ENCODE results near the gene LARP6.

GRCh38 chr15:70856884-70857561, 3.1 kb upstream of the LARP6 start:
- TF ChIP-seq CTCF (IDR thresholded peaks at IDR 0.05) = no peak
- TF ChIP-seq REST (IDR thresholded peaks at IDR 0.05) = no peak
- no peak for TF ChIP-seq MAX (IDR thresholded peaks at IDR 0.05)
- TF ChIP-seq JUNB (IDR thresholded peaks at IDR 0.05) = no peak; the same call in 1 of the 2 replicates
- no peak for TF ChIP-seq NR3C1 (IDR thresholded peaks at IDR 0.05)
- TF ChIP-seq FOXS1 (CRISPR knock-in tag; IDR thresholded peaks at IDR 0.05) = no peak
- TF ChIP-seq POLR2AphosphoS2 (conservative IDR thresholded peaks at IDR 0.05; ENCODE audit: low read length) = no peak
